PC-3 (cell line): ENCODE data around the gene AGTR1.

Experiments used
- CTCF ChIP-seq: fragments of 300-600 bp; sonication (generic); conservative IDR thresholded peaks from 2 replicates; pipeline ENCODE4 v1.5.1; 2017; ENCODE audit warnings: antibody characterized with exemption, low read depth, mild to moderate bottlenecking, low read length
- EZH2 ChIP-seq: fragments of 300-600 bp; sonication (generic); IDR thresholded peaks from one replicate; pipeline ENCODE4 v1.6.1; 2017; ENCODE audit warnings: antibody characterized with exemption, mild to moderate bottlenecking, low read length; ENCODE audit not compliant: unreplicated experiment
- EZH2phosphoT487 ChIP-seq: fragments of 300-600 bp; sonication (generic); IDR thresholded peaks from 2 replicates; pipeline ENCODE4 v1.6.1; 2018; ENCODE audit warnings: mild to moderate bottlenecking, antibody characterized with exemption, low read length, borderline replicate concordance

DNA sequence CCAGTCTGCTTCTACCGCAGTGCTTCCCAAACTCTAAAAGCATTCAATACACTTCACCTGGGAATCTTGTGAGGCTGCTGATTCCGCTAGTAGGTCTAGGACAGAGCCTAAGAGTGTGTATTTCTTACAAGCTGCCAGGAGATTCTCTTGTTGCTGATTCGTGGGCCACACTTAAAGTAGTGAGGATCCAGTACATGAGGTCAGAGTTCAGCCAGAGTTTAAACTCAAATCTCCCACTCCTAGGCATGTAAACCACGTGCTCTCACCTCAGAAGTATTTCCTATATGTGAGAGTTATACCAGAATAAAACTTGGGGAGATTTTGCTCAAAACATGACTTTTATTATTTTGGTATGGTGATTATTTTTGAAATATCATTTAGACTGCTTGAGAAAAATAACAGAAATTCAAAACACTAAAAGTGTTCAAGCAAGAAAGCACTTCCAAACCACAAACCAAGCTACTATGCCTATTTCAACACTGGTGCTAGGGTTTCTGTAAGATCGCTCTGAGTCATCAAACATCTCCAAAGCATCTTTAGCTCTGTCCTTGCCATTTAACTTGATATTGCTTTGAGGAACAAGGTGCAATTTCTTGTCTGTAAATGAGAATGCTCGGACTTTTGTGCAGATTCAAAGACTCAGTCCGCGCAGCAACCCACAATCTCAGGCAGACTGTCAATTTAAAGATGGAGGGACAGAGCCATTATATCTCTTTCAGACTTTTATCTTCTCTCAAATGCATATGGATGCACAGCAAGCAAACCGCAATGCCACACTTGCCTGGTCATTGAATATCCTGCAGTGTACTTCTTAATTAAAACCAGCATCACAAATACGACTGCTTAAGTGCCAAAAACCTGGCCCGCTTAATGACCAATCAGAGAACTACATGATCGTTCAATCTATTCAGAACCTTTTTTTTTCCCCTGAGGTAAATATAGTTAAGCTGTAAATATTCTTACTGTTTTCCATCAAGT lies 59.8 kb downstream of the AGTR1 start:
- TF ChIP-seq EZH2 (no peak), CTCF (no peak), EZH2phosphoT487 (no peak)
